ENCODE data around the gene ASB9. TPM values are rescaled to one million over a fixed set of nuclear protein-coding genes. Genes with fewer than 3 reads are reported as not detected.
"Not testable (repeated sequence)": the region's sequence is repeated elsewhere in the genome, so short reads cannot be mapped to it uniquely, and the experiment has no call there.

Gene ASB9
- polyA plus RNA-seq, 1 experiment: 0.53 TPM

- Histone ChIP-seq H3K36me3 (ENCODE audit: control insufficient read depth, insufficient read depth, low read length) (no peaks in the 10 kb centered on the region), H3K27me3 (ENCODE audit: control insufficient read depth, insufficient read depth, low read length) (no peaks in the 10 kb centered on the region), H3K4me3 (ENCODE audit: low read depth, low read length) (no peak overlapping the region)
- POLR2A ChIA-PET: no interaction called here
- CTCF ChIA-PET: interaction anchor here (0.7 kb wide), 1 partner anchor 647 kb away, joined by 3 read pairs; no protein-coding TSS in a partner anchor
- no peak for DNase-seq (ENCODE audit: low read depth)
- TF ChIP-seq CTCF (IDR thresholded peaks at IDR 0.05; ENCODE audit: insufficient read depth, low read depth, low read length): no peak
These were observed 5.1 kb upstream of the ASB9 start for GRCh38 chrX:15274946-15275345.

- DNase-seq (ENCODE audit: low read depth); POLR2A ChIA-PET; CTCF ChIA-PET: not testable (repeated sequence)
These were observed 3.4 kb upstream of the ASB9 start for GRCh38 chrX:15273275-15273674.

GRCh38 chrX:15271757-15272156 lies 1.9 kb upstream of the ASB9 start:
- ChIA-PET POLR2A (no interaction called here), CTCF (no interaction called here)
- no peaks in the 10 kb centered on the region for H3K36me3 ChIP-seq (ENCODE audit: control insufficient read depth, insufficient read depth, low read length)
- H3K4me3 ChIP-seq (ENCODE audit: low read depth, low read length): no peak overlapping the region
- no peak for DNase-seq (ENCODE audit: low read depth)
- no peaks in the 10 kb centered on the region for H3K27me3 ChIP-seq (ENCODE audit: control insufficient read depth, insufficient read depth, low read length)
- no peak for TF ChIP-seq CTCF (IDR thresholded peaks at IDR 0.05; ENCODE audit: insufficient read depth, low read depth, low read length)

More at GRCh38 chrX:15273275-15273674, 3.4 kb upstream of the ASB9 start:
- H3K4me3 ChIP-seq (ENCODE audit: low read depth, low read length); H3K36me3 ChIP-seq (ENCODE audit: control insufficient read depth, insufficient read depth, low read length); H3K27me3 ChIP-seq (ENCODE audit: control insufficient read depth, insufficient read depth, low read length): not testable (repeated sequence)

GRCh38 chrX:15269120-15269519 lies 763 bp downstream of the ASB9 start:
- ChIA-PET CTCF (no interaction called here), POLR2A (no interaction called here)
- DNase-seq (ENCODE audit: low read depth): no peak
- no peak overlapping the region for H3K4me3 ChIP-seq (ENCODE audit: low read depth, low read length)
- TF ChIP-seq CTCF (IDR thresholded peaks at IDR 0.05; ENCODE audit: insufficient read depth, low read depth, low read length): no peak
- H3K36me3 ChIP-seq (ENCODE audit: control insufficient read depth, insufficient read depth, low read length): no peaks in the 10 kb centered on the region
- no peaks in the 10 kb centered on the region for H3K27me3 ChIP-seq (ENCODE audit: control insufficient read depth, insufficient read depth, low read length)

GRCh38 chrX:15254852-15255251 lies 15.0 kb downstream of the ASB9 start:
- TF ChIP-seq CTCF (IDR thresholded peaks at IDR 0.05; ENCODE audit: insufficient read depth, low read depth, low read length): no peak
- Histone ChIP-seq H3K4me3 (ENCODE audit: low read depth, low read length) (no peak overlapping the region), H3K36me3 (ENCODE audit: control insufficient read depth, insufficient read depth, low read length) (no peaks in the 10 kb centered on the region), H3K27me3 (ENCODE audit: control insufficient read depth, insufficient read depth, low read length) (no peaks in the 10 kb centered on the region)
- DNase-seq (ENCODE audit: low read depth): no peak
- CTCF ChIA-PET: no interaction called here
- POLR2A ChIA-PET: no interaction called here

GRCh38 chrX:15245896-15246295 lies 24.0 kb downstream of the ASB9 start:
- Histone ChIP-seq H3K27me3 (ENCODE audit: control insufficient read depth, insufficient read depth, low read length) (no peaks in the 10 kb centered on the region), H3K36me3 (ENCODE audit: control insufficient read depth, insufficient read depth, low read length) (no peaks in the 10 kb centered on the region), H3K4me3 (ENCODE audit: low read depth, low read length) (no peak overlapping the region)
- CTCF ChIA-PET: no interaction called here
- POLR2A ChIA-PET: no interaction called here
- TF ChIP-seq CTCF (IDR thresholded peaks at IDR 0.05; ENCODE audit: insufficient read depth, low read depth, low read length): no peak
- no peak for DNase-seq (ENCODE audit: low read depth)

Data from BJ (cell line).